BE2C (cell line): ENCODE measurements around the gene COL4A2.

Source experiments
- DNase-seq: peaks from one replicate; pipeline ENCODE4 v3.0.0-alpha.2; 2020
- H3K27me3 ChIP-seq: fragments of 250-450 bp; sonication (Bioruptor Pico); 2 replicates; pipeline ENCODE4 v1.5.1; 2020; ENCODE audit warnings: mild to moderate bottlenecking
- H3K36me3 ChIP-seq: fragments of 250-450 bp; sonication (Bioruptor Pico); 2 replicates; pipeline ENCODE4 v1.5.1; 2020; ENCODE audit warnings: mild to moderate bottlenecking
- H3K4me1 ChIP-seq: fragments of 250-450 bp; sonication (Bioruptor Pico); 2 replicates; pipeline ENCODE4 v1.5.1; 2020
- H3K4me3 ChIP-seq: 2 replicates; pipeline ENCODE4 v1.5.1; 2011; ENCODE audit warnings: low read depth, low read length
- H3K9me3 ChIP-seq: fragments of 250-450 bp; sonication (Bioruptor Pico); 2 replicates; pipeline ENCODE4 v1.5.1; 2020
- CTCF ChIP-seq: IDR thresholded peaks from 2 replicates; pipeline ENCODE4 v1.5.1; 2012; ENCODE audit warnings: mild to moderate bottlenecking, low read depth, low read length

The COL4A2 gene

GRCh38 chr13:110305001-110305400 lies 2.1 kb upstream of the COL4A2 start:
- Histone ChIP-seq H3K36me3 (no peaks in the 10 kb centered on the region), H3K4me3 (no peak overlapping the region), H3K27me3 (peaks cover 97% of the 10 kb centered on the region), H3K4me1 (no peaks in the 10 kb centered on the region), H3K9me3 (no peaks in the 10 kb centered on the region)
- no peak for DNase-seq
- no peak for TF ChIP-seq CTCF

- Histone ChIP-seq H3K9me3 (no peaks in the 10 kb centered on the region), H3K4me1 (no peaks in the 10 kb centered on the region), H3K36me3 (no peaks in the 10 kb centered on the region), H3K27me3 (peaks cover 97% of the 10 kb centered on the region), H3K4me3 (no peak overlapping the region)
- TF ChIP-seq CTCF, result no peak
- no peak for DNase-seq
These were observed 1.5 kb upstream of the COL4A2 start for GRCh38 chr13:110305544-110305943.

GRCh38 chr13:110305949-110306339 lies 1.1 kb upstream of the COL4A2 start:
- DNase-seq, result no peak
- TF ChIP-seq CTCF, result no peak
- no peaks in the 10 kb centered on the region for H3K4me1 ChIP-seq
- no peaks in the 10 kb centered on the region for H3K36me3 ChIP-seq
- no peaks in the 10 kb centered on the region for H3K9me3 ChIP-seq
- peaks cover 98% of the 10 kb centered on the region for H3K27me3 ChIP-seq
- H3K4me3 ChIP-seq, result no peak overlapping the region

GRCh38 chr13:110306340-110306959 lies 634 bp upstream of the COL4A2 start:
- Histone ChIP-seq H3K4me3 (no peak overlapping the region), H3K9me3 (no peaks in the 10 kb centered on the region), H3K4me1 (no peaks in the 10 kb centered on the region), H3K36me3 (no peaks in the 10 kb centered on the region), H3K27me3 (peaks cover 98% of the 10 kb centered on the region)
- DNase-seq, result no peak
- no peak for TF ChIP-seq CTCF

GRCh38 chr13:110307767-110308655 lies 927 bp downstream of the COL4A2 start:
- Histone ChIP-seq H3K4me1 (no peaks in the 10 kb centered on the region), H3K36me3 (no peaks in the 10 kb centered on the region), H3K9me3 (no peaks in the 10 kb centered on the region), H3K27me3 (peaks cover 93% of the 10 kb centered on the region), H3K4me3 (no peak overlapping the region; the same call in 1 of the 2 replicates)
- DNase-seq, result no peak
- no peak for TF ChIP-seq CTCF

- TF ChIP-seq CTCF, result no peak
- H3K36me3 ChIP-seq, result no peaks in the 10 kb centered on the region
- peaks cover 86% of the 10 kb centered on the region for H3K27me3 ChIP-seq
- no peaks in the 10 kb centered on the region for H3K4me1 ChIP-seq
- no peaks in the 10 kb centered on the region for H3K9me3 ChIP-seq
- no peak overlapping the region for H3K4me3 ChIP-seq
- DNase-seq, result no peak
These were observed 1.7 kb downstream of the COL4A2 start for GRCh38 chr13:110308656-110309359.
